ENCODE data around the gene TRIM65. TPM values are rescaled to one million over a fixed set of nuclear protein-coding genes. Genes with fewer than 3 reads are reported as not detected.

Gene TRIM65
- total and polyA plus RNA-seq, 2 of the 13 experiments (the other 11 are each of a cell fraction or from before 2014, with no cell fraction given), result 10.3 to 22.4 TPM

DNA sequence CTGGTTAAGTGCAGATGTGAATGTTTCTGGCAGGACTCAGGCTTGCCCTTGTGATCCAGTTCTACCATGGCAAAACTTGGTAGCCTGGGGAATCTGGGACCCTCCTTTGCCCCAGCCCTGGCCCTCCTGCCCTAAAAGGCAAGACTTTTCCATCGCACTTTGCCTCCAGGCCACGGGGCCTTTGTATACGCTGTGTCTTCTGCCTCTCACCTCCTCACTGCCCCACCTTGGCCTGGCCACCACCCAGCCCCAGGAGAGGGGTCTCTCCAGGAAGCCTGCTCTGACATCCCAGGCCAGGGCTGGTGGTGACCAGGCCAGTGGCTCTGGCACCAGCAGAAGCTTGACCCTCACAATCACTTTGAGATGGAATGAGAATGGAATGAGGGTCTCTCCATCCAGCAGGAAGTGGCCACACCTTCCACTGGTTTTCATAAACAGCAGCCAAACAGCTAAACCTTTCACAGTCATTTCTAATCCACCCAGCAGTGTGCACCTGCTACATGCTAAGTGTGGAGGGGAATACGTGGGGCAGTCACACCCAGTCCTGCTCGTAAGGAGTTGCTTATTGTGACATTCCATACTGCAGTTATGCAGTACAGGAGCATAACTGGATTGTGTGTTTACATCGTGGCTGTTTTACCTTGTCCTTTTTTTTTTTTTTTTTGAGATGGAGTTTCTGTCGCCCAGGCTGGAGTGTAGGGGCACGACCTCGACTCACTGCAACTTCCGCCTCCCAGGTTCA, 9.6 kb upstream of the TRIM65 start (continued):
- TF ChIP-seq ZNF556 (CRISPR knock-in tag; IDR thresholded peaks at IDR 0.05; ENCODE audit: borderline replicate concordance) (0 out of 2 replicates have a peak, but pooled peaks have one; percentile 59), ZNF44 (CRISPR knock-in tag; IDR thresholded peaks at IDR 0.05) (0 out of 2 replicates have a peak, but pooled peaks have one; percentile 56), ZBTB39 (CRISPR knock-in tag; IDR thresholded peaks at IDR 0.05) (no peak), KDM2A (CRISPR knock-in tag; IDR thresholded peaks at IDR 0.05; ENCODE audit: borderline replicate concordance, low read depth) (peak; percentile 29; the same call in 1 of the 2 replicates), PHF8 (CRISPR knock-in tag; IDR thresholded peaks at IDR 0.05) (0 out of 2 replicates have a peak, but pooled peaks have one; percentile 18), ZNF598 (CRISPR knock-in tag; IDR thresholded peaks at IDR 0.05; ENCODE audit: borderline replicate concordance) (peak; percentile 64; the same call in 1 of the 2 replicates), SAP130 (CRISPR knock-in tag; IDR thresholded peaks at IDR 0.05; ENCODE audit: low read depth) (0 out of 2 replicates have a peak, but pooled peaks have one; percentile 2), MAX (IDR thresholded peaks at IDR 0.05) (0 out of 2 replicates have a peak, but pooled peaks have one; percentile 11), TGIF2 (CRISPR knock-in tag; IDR thresholded peaks at IDR 0.05) (0 out of 2 replicates have a peak, but pooled peaks have one; percentile 50), TEAD3 (CRISPR knock-in tag; optimal IDR thresholded peaks at IDR 0.05; ENCODE audit: borderline replicate concordance) (peak; percentile 8), CBX5 (CRISPR knock-in tag; IDR thresholded peaks at IDR 0.05; ENCODE audit: borderline replicate concordance) (0 out of 2 replicates have a peak, but pooled peaks have one; percentile 23), NFIB (CRISPR knock-in tag; IDR thresholded peaks at IDR 0.05; ENCODE audit: borderline replicate concordance) (no peak), TSC22D2 (CRISPR knock-in tag; IDR thresholded peaks at IDR 0.05; ENCODE audit: borderline replicate concordance) (peak; percentile 18; the same call in 1 of the 2 replicates)
- TF ChIP-seq, protein P1, sequence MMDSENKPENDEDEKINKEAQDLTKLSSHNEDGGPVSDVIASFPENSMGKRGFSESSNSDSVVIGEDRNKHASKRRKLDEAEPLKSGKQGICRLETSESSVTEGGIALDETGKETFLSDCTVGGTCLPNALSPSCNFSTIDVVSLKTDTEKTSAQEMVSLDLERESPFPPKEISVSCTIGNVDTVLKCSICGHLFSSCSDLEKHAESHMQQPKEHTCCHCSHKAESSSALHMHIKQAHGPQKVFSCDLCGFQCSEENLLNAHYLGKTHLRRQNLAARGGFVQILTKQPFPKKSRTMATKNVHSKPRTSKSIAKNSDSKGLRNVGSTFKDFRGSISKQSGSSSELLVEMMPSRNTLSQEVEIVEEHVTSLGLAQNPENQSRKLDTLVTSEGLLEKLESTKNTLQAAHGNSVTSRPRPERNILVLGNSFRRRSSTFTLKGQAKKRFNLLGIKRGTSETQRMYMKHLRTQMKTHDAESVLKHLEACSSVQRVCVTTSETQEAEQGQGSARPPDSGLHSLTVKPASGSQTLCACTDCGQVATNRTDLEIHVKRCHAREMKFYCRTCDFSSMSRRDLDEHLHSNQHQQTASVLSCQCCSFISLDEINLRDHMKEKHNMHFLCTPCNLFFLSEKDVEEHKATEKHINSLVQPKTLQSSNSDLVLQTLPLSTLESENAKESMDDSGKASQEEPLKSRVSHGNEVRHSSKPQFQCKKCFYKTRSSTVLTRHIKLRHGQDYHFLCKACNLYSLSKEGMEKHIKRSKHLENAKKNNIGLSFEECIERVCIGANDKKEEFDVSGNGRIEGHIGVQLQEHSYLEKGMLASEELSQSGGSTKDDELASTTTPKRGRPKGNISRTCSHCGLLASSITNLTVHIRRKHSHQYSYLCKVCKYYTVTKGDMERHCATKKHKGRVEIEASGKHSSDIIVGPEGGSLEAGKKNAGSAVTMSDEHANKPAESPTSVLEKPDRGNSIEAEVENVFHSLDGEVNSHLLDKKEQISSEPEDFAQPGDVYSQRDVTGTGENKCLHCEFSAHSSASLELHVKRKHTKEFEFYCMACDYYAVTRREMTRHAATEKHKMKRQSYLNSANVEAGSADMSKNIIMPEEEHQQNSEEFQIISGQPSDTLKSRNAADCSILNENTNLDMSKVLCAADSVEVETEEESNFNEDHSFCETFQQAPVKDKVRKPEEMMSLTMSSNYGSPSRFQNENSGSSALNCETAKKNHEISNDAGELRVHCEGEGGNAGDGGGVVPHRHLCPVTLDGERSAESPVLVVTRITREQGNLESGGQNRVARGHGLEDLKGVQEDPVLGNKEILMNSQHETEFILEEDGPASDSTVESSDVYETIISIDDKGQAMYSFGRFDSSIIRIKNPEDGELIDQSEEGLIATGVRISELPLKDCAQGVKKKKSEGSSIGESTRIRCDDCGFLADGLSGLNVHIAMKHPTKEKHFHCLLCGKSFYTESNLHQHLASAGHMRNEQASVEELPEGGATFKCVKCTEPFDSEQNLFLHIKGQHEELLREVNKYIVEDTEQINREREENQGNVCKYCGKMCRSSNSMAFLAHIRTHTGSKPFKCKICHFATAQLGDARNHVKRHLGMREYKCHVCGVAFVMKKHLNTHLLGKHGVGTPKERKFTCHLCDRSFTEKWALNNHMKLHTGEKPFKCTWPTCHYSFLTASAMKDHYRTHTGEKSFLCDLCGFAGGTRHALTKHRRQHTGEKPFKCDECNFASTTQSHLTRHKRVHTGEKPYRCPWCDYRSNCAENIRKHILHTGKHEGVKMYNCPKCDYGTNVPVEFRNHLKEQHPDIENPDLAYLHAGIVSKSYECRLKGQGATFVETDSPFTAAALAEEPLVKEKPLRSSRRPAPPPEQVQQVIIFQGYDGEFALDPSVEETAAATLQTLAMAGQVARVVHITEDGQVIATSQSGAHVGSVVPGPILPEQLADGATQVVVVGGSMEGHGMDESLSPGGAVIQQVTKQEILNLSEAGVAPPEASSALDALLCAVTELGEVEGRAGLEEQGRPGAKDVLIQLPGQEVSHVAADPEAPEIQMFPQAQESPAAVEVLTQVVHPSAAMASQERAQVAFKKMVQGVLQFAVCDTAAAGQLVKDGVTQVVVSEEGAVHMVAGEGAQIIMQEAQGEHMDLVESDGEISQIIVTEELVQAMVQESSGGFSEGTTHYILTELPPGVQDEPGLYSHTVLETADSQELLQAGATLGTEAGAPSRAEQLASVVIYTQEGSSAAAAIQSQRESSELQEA (CRISPR knock-in tag; IDR thresholded peaks at IDR 0.05; ENCODE audit: not compliant biosample characterization), result peak; percentile 27

Measured in HepG2 (cell line).